HUES6 (cell line): ENCODE results near the gene HAP1.
"Not testable (repeated sequence)": the region's sequence is repeated elsewhere in the genome, so short reads cannot be mapped to it uniquely, and the experiment has no call there.

Experiments
- H3K27ac ChIP-seq: 2 replicates; pipeline ENCODE4 v1.7.0; 2013; ENCODE audit warnings: low read depth, mild to moderate bottlenecking, low read length, inconsistent platforms
- H3K27me3 ChIP-seq: 2 replicates; pipeline ENCODE4 v1.6.1; 2013; ENCODE audit warnings: low read length; ENCODE audit not compliant: control insufficient read depth, insufficient read depth
- H3K36me3 ChIP-seq: 2 replicates; pipeline ENCODE4 v1.6.1; 2013; ENCODE audit warnings: low read length; ENCODE audit not compliant: control insufficient read depth, insufficient read depth
- H3K4me1 ChIP-seq: 2 replicates; pipeline ENCODE4 v1.6.1; 2013; ENCODE audit warnings: low read length; ENCODE audit not compliant: control insufficient read depth, insufficient read depth
- H3K4me3 ChIP-seq: 2 replicates; pipeline ENCODE4 v1.5.1; 2013; ENCODE audit warnings: low read depth, low read length
- H3K9ac ChIP-seq: one replicate; pipeline ENCODE4 v1.6.1; 2013; ENCODE audit warnings: mild to moderate bottlenecking, low read length
- H3K9me3 ChIP-seq: 2 replicates; pipeline ENCODE4 v1.6.1; 2013; ENCODE audit warnings: low read depth, low read length; ENCODE audit not compliant: control insufficient read depth, insufficient read depth

The HAP1 gene

DNA sequence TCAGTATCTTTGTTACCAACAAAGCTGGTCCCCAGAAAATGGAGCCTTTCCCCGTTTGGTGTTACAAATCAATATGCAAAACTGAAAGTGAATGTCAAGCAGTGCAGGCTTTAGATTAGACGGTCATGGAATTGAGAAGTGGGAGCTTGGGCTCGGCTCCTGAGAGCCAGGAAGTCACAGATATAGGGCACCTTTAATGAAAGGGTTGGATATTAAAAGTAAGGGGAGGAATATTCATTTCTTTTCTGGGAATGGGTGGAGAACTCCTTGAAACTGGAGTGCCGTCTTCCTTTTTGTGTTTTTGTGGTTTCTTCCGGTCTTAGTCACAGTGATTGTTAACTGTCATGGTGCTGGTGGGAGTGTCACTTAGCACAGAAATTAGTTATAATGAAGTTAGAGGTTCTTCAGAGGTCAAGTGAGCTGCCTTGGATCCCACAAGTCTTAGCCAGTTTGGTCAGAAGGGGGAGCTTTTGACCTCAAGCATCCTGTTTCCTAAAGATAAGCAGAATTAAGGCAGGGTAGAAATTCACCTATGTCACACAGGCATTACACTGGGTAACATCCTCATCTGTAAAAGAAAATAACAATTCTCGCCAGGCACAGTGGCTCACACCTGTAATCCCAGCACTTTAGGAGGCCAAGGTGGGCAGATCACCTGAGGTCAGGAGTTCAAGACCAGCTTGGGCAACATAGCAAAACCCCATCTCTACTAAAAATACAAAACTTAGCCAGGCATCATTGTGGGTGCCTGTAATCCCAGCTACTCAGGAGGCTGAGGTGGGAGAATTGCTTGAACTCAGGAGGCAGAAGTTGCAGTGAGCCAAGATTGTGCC, 55.3 kb downstream of the HAP1 start:
- Histone ChIP-seq H3K4me3 (no peak overlapping the region), H3K9ac (peak overlapping the region; percentile 88), H3K36me3 (no peaks in the 10 kb centered on the region), H3K27ac (peak overlapping the region; percentile 56; the same call in 1 of the 2 replicates), H3K9me3 (no peaks in the 10 kb centered on the region), H3K27me3 (no peaks in the 10 kb centered on the region), H3K4me1 (peaks cover 26% of the 10 kb centered on the region)

DNA sequence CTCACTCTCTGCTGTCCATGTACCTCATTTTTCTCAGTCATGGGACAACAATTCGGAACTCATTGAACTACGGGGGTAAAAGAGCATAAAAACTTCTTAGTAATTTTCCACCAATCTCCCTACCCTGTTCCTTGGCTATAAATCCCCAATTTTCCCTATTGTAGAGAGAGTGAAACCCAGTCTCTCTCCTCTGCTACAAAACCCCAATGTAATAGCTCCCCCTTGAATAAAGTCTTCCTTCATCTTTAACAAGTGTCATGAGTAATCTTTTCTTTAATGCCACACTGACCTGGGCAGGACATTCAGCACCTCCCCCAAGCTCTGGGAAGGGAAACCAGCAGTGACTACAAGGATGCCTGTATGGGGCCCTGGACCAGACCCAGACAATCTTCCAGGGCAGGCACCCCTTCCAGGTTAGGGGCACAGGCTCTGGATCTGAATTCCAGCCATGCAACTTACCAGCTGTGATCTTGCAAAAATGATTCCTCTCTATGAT, 56.0 kb downstream of the HAP1 start:
- H3K4me1 ChIP-seq: peaks cover 26% of the 10 kb centered on the region
- no peak overlapping the region for H3K4me3 ChIP-seq
- H3K27me3 ChIP-seq: no peaks in the 10 kb centered on the region
- H3K27ac ChIP-seq: peak overlapping the region; percentile 56; the same call in 1 of the 2 replicates
- no peaks in the 10 kb centered on the region for H3K36me3 ChIP-seq
- H3K9ac ChIP-seq: peak overlapping the region; percentile 88
- no peaks in the 10 kb centered on the region for H3K9me3 ChIP-seq

DNA sequence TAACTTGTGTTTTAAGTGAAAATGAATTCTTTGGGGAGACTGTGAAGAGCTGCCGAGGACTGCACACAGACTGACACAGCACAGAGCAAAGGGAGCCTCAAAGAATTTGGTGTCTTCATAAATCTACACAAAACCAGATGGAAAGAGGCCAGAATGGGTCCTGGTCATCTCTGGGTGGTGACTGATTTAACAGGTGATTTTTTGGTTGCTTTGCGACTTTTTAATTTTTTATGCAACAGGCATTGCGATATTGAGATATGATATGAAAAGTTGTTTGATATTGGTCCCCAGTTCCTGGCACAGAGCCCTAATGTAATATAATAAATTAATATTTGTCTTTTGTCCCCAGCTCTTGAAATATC, 58.4 kb downstream of the HAP1 start:
- Histone ChIP-seq H3K9ac (no peak overlapping the region), H3K36me3 (no peaks in the 10 kb centered on the region), H3K27me3 (no peaks in the 10 kb centered on the region), H3K9me3 (no peaks in the 10 kb centered on the region), H3K4me1 (peaks cover 26% of the 10 kb centered on the region), H3K27ac (peak overlapping the region; percentile 18; the same call in 1 of the 2 replicates), H3K4me3 (0 out of 2 replicates have a peak overlapping the region, but pooled peaks have one; percentile 17)

DNA sequence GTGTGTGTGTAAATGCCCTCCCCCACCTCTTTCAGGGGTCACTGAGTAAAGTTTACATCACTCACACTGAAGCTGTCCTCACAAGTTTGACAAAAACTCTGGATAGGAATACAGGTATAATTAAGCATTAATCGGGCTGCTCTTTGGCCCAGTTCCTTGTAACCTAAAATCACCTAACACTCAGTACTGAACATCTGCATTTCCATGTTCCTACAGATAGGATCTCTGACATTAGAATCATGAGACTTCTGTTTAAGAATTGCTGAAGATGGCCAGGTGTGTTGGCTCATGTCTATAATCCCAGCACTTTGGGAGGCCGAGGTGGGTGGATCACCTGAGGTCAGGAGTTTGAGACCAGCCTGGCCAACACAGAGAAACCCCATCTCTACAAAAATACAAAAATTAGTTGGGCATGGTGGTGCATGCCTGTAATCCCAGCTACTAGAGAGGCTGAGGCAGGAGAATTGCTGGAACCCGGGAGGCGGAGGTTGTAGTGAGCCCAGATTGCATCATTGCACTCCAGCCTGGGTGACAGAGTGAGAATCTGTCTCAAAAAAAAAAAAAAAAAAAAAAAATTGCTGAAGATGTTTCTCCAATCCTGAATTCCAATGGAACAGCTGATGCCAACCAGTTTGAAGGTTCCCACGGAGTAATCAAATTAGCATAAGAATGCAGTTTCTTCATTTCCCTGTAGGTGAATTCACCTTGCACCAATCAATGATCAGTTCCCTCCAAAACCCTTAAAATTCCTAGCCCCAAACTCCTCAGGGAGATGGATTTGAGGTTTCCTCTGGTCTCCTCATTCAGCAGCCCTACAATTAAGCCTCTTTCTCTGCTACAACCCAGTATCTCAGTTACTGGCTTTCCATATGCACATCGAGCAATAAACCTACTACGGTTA, 59.0 kb downstream of the HAP1 start:
- H3K9ac ChIP-seq, H3K9me3 ChIP-seq, H3K36me3 ChIP-seq, H3K27me3 ChIP-seq: not testable (repeated sequence)
- 0 out of 2 replicates have a peak overlapping the region, but pooled peaks have one; percentile 17 for H3K4me3 ChIP-seq
- peaks cover 23% of the 10 kb centered on the region for H3K4me1 ChIP-seq
- peak overlapping the region; percentile 18; the same call in 1 of the 2 replicates for H3K27ac ChIP-seq
